ENCODE measurements around the gene CREB3. TPM values are rescaled to one million over a fixed set of nuclear protein-coding genes. Genes with fewer than 3 reads are reported as not detected.

CREB3 gene
- total RNA-seq, 1 experiment from 2014 or later, result 22.4 TPM

- intact Hi-C loops (cut with micrococcal nuclease; ENCODE audit: unreplicated experiment), result loop anchor here (10.0 kb wide), 1 partner anchor 252 kb away; no protein-coding TSS in a partner anchor
- no peak overlapping the region for H3K4me3 ChIP-seq
- no peaks in the 10 kb centered on the region for H3K9me3 ChIP-seq (ENCODE audit: insufficient read depth, low read depth)
- no TSS peak for BruUV-seq (replicated peaks)
- H3K4me2 ChIP-seq, result no peak overlapping the region
- ChIA-PET CTCF (no interaction called here), POLR2A (ENCODE audit: unreplicated experiment) (no interaction called here)
- peaks cover 15% of the 10 kb centered on the region for H3K79me2 ChIP-seq (ENCODE audit: low read depth)
- DNase-seq, result no peak
- no peak for TF ChIP-seq EZH2 (IDR thresholded peaks at IDR 0.05; ENCODE audit: low read depth)
- TF ChIP-seq CTCF (conservative IDR thresholded peaks at IDR 0.05), result no peak
- no peaks in the 10 kb centered on the region for H3K9me2 ChIP-seq (ENCODE audit: insufficient read depth)
- H3F3A ChIP-seq (ENCODE audit: insufficient read depth, low read depth), result peaks cover 27% of the 10 kb centered on the region
- H2AFZ ChIP-seq, result no peak overlapping the region
- H3K36me3 ChIP-seq (ENCODE audit: low read depth), result 0 out of 2 replicates have a peak, but pooled peaks cover 12% of the 10 kb centered on the region
- H4K20me1 ChIP-seq (ENCODE audit: insufficient read depth), result no peaks in the 10 kb centered on the region
- H3K27me3 ChIP-seq (ENCODE audit: insufficient read depth, low read depth), result no peaks in the 10 kb centered on the region
- peaks cover 11% of the 10 kb centered on the region for H3K4me1 ChIP-seq (replicated peaks; ENCODE audit: insufficient read depth)
- no peak overlapping the region for H3K27ac ChIP-seq
Measured at GRCh38 chr9:35737143-35737542, 4.7 kb downstream of the CREB3 start.

GRCh38 chr9:35738186-35738585 is 5.7 kb downstream of the CREB3 start:
- no peak for TF ChIP-seq EZH2 (IDR thresholded peaks at IDR 0.05; ENCODE audit: low read depth)
- no peak for TF ChIP-seq CTCF (conservative IDR thresholded peaks at IDR 0.05)
- intact Hi-C loops (cut with micrococcal nuclease; ENCODE audit: unreplicated experiment), result loop anchor here (10.0 kb wide), 1 partner anchor 253 kb away; no protein-coding TSS in a partner anchor
- Histone ChIP-seq H3K4me3 (no peak overlapping the region), H3K27me3 (ENCODE audit: insufficient read depth, low read depth) (no peaks in the 10 kb centered on the region), H3K9me3 (ENCODE audit: insufficient read depth, low read depth) (no peaks in the 10 kb centered on the region), H3K9me2 (ENCODE audit: insufficient read depth) (no peaks in the 10 kb centered on the region), H3K4me2 (no peak overlapping the region), H3K27ac (no peak overlapping the region), H3F3A (ENCODE audit: insufficient read depth, low read depth) (peaks cover 18% of the 10 kb centered on the region), H3K36me3 (ENCODE audit: low read depth) (0 out of 2 replicates have a peak, but pooled peaks cover 12% of the 10 kb centered on the region), H2AFZ (no peak overlapping the region), H3K4me1 (replicated peaks; ENCODE audit: insufficient read depth) (peaks cover 11% of the 10 kb centered on the region), H4K20me1 (ENCODE audit: insufficient read depth) (no peaks in the 10 kb centered on the region), H3K79me2 (ENCODE audit: low read depth) (peaks cover 15% of the 10 kb centered on the region)
- no peak for DNase-seq
- no TSS peak for BruUV-seq (replicated peaks)
- ChIA-PET POLR2A (ENCODE audit: unreplicated experiment) (no interaction called here), CTCF (no interaction called here)

GRCh38 chr9:35738924-35739323 is 6.5 kb downstream of the CREB3 start:
- Histone ChIP-seq H3K9me2 (ENCODE audit: insufficient read depth) (no peaks in the 10 kb centered on the region), H3K4me3 (no peak overlapping the region), H3K27ac (no peak overlapping the region), H3K36me3 (ENCODE audit: low read depth) (0 out of 2 replicates have a peak, but pooled peaks cover 12% of the 10 kb centered on the region), H4K20me1 (ENCODE audit: insufficient read depth) (no peaks in the 10 kb centered on the region), H3K4me1 (replicated peaks; ENCODE audit: insufficient read depth) (peaks cover 5% of the 10 kb centered on the region), H3K4me2 (no peak overlapping the region), H3K27me3 (ENCODE audit: insufficient read depth, low read depth) (no peaks in the 10 kb centered on the region), H3F3A (ENCODE audit: insufficient read depth, low read depth) (peaks cover 11% of the 10 kb centered on the region; the same call in 1 of the 2 replicates), H2AFZ (no peak overlapping the region), H3K9me3 (ENCODE audit: insufficient read depth, low read depth) (no peaks in the 10 kb centered on the region), H3K79me2 (ENCODE audit: low read depth) (peaks cover 9% of the 10 kb centered on the region; the same call in 1 of the 2 replicates)
- TF ChIP-seq CTCF (conservative IDR thresholded peaks at IDR 0.05), result no peak
- no peak for TF ChIP-seq EZH2 (IDR thresholded peaks at IDR 0.05; ENCODE audit: low read depth)
- intact Hi-C loops (cut with micrococcal nuclease; ENCODE audit: unreplicated experiment), result loop anchor here (10.0 kb wide), 1 partner anchor 254 kb away; no protein-coding TSS in a partner anchor
- DNase-seq, result no peak
- no TSS peak for BruUV-seq (replicated peaks)
- CTCF ChIA-PET, result no interaction called here
- POLR2A ChIA-PET (ENCODE audit: unreplicated experiment), result no interaction called here

Data from PC-9 (cell line).